ENCODE measurements around the gene PPP1R3E. TPM values are rescaled to one million over a fixed set of nuclear protein-coding genes. Genes with fewer than 3 reads are reported as not detected.
A peak's percentile ranks its signal among the peaks of the same experiment; 100 is the strongest.

The PPP1R3E gene
- total and polyA plus RNA-seq, 2 of the 13 experiments (the other 11 are each of a cell fraction or from before 2014, with no cell fraction given), result 16.5 to 26.5 TPM

- TF ChIP-seq, protein P1, sequence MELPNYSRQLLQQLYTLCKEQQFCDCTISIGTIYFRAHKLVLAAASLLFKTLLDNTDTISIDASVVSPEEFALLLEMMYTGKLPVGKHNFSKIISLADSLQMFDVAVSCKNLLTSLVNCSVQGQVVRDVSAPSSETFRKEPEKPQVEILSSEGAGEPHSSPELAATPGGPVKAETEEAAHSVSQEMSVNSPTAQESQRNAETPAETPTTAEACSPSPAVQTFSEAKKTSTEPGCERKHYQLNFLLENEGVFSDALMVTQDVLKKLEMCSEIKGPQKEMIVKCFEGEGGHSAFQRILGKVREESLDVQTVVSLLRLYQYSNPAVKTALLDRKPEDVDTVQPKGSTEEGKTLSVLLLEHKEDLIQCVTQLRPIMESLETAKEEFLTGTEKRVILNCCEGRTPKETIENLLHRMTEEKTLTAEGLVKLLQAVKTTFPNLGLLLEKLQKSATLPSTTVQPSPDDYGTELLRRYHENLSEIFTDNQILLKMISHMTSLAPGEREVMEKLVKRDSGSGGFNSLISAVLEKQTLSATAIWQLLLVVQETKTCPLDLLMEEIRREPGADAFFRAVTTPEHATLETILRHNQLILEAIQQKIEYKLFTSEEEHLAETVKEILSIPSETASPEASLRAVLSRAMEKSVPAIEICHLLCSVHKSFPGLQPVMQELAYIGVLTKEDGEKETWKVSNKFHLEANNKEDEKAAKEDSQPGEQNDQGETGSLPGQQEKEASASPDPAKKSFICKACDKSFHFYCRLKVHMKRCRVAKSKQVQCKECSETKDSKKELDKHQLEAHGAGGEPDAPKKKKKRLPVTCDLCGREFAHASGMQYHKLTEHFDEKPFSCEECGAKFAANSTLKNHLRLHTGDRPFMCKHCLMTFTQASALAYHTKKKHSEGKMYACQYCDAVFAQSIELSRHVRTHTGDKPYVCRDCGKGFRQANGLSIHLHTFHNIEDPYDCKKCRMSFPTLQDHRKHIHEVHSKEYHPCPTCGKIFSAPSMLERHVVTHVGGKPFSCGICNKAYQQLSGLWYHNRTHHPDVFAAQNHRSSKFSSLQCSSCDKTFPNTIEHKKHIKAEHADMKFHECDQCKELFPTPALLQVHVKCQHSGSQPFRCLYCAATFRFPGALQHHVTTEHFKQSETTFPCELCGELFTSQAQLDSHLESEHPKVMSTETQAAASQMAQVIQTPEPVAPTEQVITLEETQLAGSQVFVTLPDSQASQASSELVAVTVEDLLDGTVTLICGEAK (IDR thresholded peaks at IDR 0.05), result no peak
- TF ChIP-seq, protein P1 (CRISPR knock-in tag; IDR thresholded peaks at IDR 0.05), result no peak
- TF ChIP-seq RFX3 (CRISPR knock-in tag; IDR thresholded peaks at IDR 0.05), result no peak
- TF ChIP-seq ZBTB38 (CRISPR knock-in tag; IDR thresholded peaks at IDR 0.05), result peak; percentile 37; the same call in 1 of the 2 replicates
- TF ChIP-seq, protein P2, sequence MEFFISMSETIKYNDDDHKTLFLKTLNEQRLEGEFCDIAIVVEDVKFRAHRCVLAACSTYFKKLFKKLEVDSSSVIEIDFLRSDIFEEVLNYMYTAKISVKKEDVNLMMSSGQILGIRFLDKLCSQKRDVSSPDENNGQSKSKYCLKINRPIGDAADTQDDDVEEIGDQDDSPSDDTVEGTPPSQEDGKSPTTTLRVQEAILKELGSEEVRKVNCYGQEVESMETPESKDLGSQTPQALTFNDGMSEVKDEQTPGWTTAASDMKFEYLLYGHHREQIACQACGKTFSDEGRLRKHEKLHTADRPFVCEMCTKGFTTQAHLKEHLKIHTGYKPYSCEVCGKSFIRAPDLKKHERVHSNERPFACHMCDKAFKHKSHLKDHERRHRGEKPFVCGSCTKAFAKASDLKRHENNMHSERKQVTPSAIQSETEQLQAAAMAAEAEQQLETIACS (CRISPR knock-in tag; IDR thresholded peaks at IDR 0.05), result no peak
Measured at GRCh38 chr14:23307687-23308644, 5.3 kb upstream of the PPP1R3E start (continued).
